ENCODE results near the gene EEFSEC. TPM values are rescaled to one million over a fixed set of nuclear protein-coding genes. Genes with fewer than 3 reads are reported as not detected.

The EEFSEC gene
- total RNA-seq, 1 donor from 2014 or later, result 6.1 TPM

DNA sequence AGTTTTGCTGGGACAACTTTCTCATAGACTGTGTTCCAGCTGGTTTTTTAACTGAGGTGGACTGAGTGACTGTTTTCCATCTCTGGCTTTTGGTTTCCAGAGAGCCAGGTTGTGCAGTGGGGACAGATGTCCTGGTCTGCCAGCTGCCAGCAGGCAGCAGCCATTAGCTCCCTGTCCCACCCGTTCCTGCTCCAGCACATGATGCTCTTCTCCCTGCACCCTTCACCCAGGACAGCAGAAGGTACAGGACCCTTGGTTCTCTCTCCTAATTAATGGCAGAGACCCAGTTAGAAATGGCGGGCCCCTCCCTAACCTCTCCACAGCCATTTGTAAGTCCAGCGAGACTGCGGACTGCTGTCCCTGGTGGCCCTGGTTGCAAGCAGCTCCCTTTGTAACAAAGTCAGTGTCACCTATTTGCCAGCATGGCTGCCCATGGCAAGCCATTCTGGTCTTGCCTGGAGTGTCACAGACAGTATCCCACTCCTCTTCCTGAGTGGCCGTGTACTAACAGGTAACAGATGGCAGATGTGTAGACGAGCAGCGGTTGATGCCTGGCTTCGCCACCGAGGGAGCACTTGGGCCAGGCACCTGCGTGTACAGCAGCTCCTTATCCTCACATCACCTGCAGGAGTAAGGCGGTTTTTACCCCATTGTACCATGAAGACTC is 165.1 kb downstream of the EEFSEC start:
- no peaks in the 10 kb centered on the region for H3K9me3 ChIP-seq (ENCODE audit: insufficient read depth, low read depth, low read length)
- Mint-ChIP-seq H3K4me3 (ENCODE audit: unreplicated experiment) (no peak overlapping the region), H3K9me3 (ENCODE audit: unreplicated experiment) (no peaks in the 10 kb centered on the region), H3K27ac (ENCODE audit: unreplicated experiment) (no peak overlapping the region), H3K36me3 (ENCODE audit: low read depth, unreplicated experiment) (peaks cover 2% of the 10 kb centered on the region), H3K27me3 (ENCODE audit: low read depth, unreplicated experiment) (peaks cover 18% of the 10 kb centered on the region), H3K4me1 (ENCODE audit: low read depth, unreplicated experiment) (peaks cover 3% of the 10 kb centered on the region)
- H3K27me3 ChIP-seq (ENCODE audit: insufficient read depth, low read length), result no peaks in the 10 kb centered on the region
- H3K79me2 ChIP-seq (ENCODE audit: insufficient read depth, low read length), result no peaks in the 10 kb centered on the region
- DNase-seq (ENCODE audit: low read depth) (no peak), FAIRE-seq (no peak)
- H3K9ac ChIP-seq (ENCODE audit: low read length), result no peak overlapping the region
- no peak overlapping the region for H3K4me3 ChIP-seq (ENCODE audit: insufficient read depth, low read depth, low read length)
- H4K20me1 ChIP-seq (ENCODE audit: insufficient read depth, low read length), result peaks cover 6% of the 10 kb centered on the region
- H3K36me3 ChIP-seq (ENCODE audit: insufficient read depth, low read length), result no peaks in the 10 kb centered on the region
- TF ChIP-seq EZH2 (IDR thresholded peaks at IDR 0.05; ENCODE audit: insufficient read depth, low read length), result no peak
- TF ChIP-seq, protein P1, sequence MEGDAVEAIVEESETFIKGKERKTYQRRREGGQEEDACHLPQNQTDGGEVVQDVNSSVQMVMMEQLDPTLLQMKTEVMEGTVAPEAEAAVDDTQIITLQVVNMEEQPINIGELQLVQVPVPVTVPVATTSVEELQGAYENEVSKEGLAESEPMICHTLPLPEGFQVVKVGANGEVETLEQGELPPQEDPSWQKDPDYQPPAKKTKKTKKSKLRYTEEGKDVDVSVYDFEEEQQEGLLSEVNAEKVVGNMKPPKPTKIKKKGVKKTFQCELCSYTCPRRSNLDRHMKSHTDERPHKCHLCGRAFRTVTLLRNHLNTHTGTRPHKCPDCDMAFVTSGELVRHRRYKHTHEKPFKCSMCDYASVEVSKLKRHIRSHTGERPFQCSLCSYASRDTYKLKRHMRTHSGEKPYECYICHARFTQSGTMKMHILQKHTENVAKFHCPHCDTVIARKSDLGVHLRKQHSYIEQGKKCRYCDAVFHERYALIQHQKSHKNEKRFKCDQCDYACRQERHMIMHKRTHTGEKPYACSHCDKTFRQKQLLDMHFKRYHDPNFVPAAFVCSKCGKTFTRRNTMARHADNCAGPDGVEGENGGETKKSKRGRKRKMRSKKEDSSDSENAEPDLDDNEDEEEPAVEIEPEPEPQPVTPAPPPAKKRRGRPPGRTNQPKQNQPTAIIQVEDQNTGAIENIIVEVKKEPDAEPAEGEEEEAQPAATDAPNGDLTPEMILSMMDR (IDR thresholded peaks at IDR 0.05; ENCODE audit: insufficient read depth, low read depth, low read length), result no peak
- H3K4me2 ChIP-seq (ENCODE audit: low read length), result no peak overlapping the region
- H2AFZ ChIP-seq (ENCODE audit: low read depth, low read length), result no peak overlapping the region
- no peaks in the 10 kb centered on the region for H3K4me1 ChIP-seq (ENCODE audit: insufficient read depth, low read length)
- H3K27ac ChIP-seq (ENCODE audit: low read depth, low read length), result no peak overlapping the region

DNA sequence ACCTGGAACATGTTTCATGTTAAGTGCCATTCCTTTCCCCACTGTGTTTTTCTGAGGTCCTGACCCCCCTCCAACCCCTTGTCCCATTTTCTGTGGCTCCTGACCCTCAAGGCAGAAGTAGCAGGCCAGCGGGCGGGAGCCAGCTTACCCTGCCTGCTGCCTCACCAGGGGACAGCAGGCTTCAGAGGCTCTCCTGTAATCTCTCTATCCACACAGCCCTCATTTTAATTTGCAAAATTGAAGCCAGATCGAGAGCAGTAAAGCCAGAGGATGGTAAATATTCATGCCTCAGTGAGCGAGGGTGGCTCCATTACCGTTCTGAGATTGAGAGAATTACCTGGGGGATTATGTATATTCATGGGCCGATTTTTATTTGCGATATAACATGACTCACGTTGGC is 165.8 kb downstream of the EEFSEC start:
- H3K36me3 Mint-ChIP-seq (ENCODE audit: low read depth, unreplicated experiment), result peaks cover 4% of the 10 kb centered on the region
- peaks cover 17% of the 10 kb centered on the region for H3K27me3 Mint-ChIP-seq (ENCODE audit: low read depth, unreplicated experiment)
- Histone ChIP-seq H3K4me2 (ENCODE audit: low read length) (no peak overlapping the region), H4K20me1 (ENCODE audit: insufficient read depth, low read length) (peaks cover 5% of the 10 kb centered on the region), H3K27me3 (ENCODE audit: insufficient read depth, low read length) (no peaks in the 10 kb centered on the region), H3K9me3 (ENCODE audit: insufficient read depth, low read depth, low read length) (no peaks in the 10 kb centered on the region), H3K4me3 (ENCODE audit: insufficient read depth, low read depth, low read length) (no peak overlapping the region), H3K27ac (ENCODE audit: low read depth, low read length) (no peak overlapping the region), H3K79me2 (ENCODE audit: insufficient read depth, low read length) (no peaks in the 10 kb centered on the region), H2AFZ (ENCODE audit: low read depth, low read length) (no peak overlapping the region), H3K36me3 (ENCODE audit: insufficient read depth, low read length) (no peaks in the 10 kb centered on the region), H3K4me1 (ENCODE audit: insufficient read depth, low read length) (no peaks in the 10 kb centered on the region), H3K9ac (ENCODE audit: low read length) (no peak overlapping the region)
- DNase-seq (ENCODE audit: low read depth) (no peak), FAIRE-seq (no peak)
- H3K4me1 Mint-ChIP-seq (ENCODE audit: low read depth, unreplicated experiment), result peaks cover 3% of the 10 kb centered on the region
- H3K27ac Mint-ChIP-seq (ENCODE audit: unreplicated experiment), result no peak overlapping the region
- TF ChIP-seq EZH2 (IDR thresholded peaks at IDR 0.05; ENCODE audit: insufficient read depth, low read length), result no peak
- TF ChIP-seq, protein P1 (IDR thresholded peaks at IDR 0.05; ENCODE audit: insufficient read depth, low read depth, low read length), result no peak
- H3K4me3 Mint-ChIP-seq (ENCODE audit: unreplicated experiment), result no peak overlapping the region
- no peaks in the 10 kb centered on the region for H3K9me3 Mint-ChIP-seq (ENCODE audit: unreplicated experiment)

DNA sequence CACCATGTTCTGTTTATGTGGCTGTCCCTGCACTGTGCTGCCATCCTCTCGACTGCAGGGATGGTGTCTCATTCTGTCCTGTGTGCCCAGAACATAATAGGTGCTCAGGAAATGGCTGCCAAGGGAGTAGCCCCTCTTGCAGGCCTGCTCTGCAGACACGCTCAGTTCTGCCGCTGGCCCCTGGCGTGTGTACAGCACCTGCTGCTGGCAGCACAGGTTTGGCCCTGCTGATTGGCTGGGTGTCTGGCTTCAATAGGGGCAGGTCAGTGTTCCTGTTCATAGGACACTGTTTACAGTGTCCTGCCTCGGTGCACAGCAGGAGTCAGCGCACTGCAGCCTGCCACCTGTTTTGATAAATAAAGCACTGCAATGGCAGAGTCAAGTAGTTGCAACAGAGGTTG is 166.5 kb downstream of the EEFSEC start:
- Mint-ChIP-seq H3K27me3 (ENCODE audit: low read depth, unreplicated experiment) (peaks cover 20% of the 10 kb centered on the region), H3K36me3 (ENCODE audit: low read depth, unreplicated experiment) (peaks cover 4% of the 10 kb centered on the region), H3K4me3 (ENCODE audit: unreplicated experiment) (no peak overlapping the region), H3K27ac (ENCODE audit: unreplicated experiment) (no peak overlapping the region), H3K4me1 (ENCODE audit: low read depth, unreplicated experiment) (peaks cover 3% of the 10 kb centered on the region), H3K9me3 (ENCODE audit: unreplicated experiment) (no peaks in the 10 kb centered on the region)
- no peaks in the 10 kb centered on the region for H3K36me3 ChIP-seq (ENCODE audit: insufficient read depth, low read length)
- no peaks in the 10 kb centered on the region for H3K9me3 ChIP-seq (ENCODE audit: insufficient read depth, low read depth, low read length)
- DNase-seq (ENCODE audit: low read depth) (no peak), FAIRE-seq (no peak)
- no peak overlapping the region for H3K4me3 ChIP-seq (ENCODE audit: insufficient read depth, low read depth, low read length)
- H3K27me3 ChIP-seq (ENCODE audit: insufficient read depth, low read length), result no peaks in the 10 kb centered on the region
- H2AFZ ChIP-seq (ENCODE audit: low read depth, low read length), result no peak overlapping the region
- no peak overlapping the region for H3K27ac ChIP-seq (ENCODE audit: low read depth, low read length)
- TF ChIP-seq, protein P1 (IDR thresholded peaks at IDR 0.05; ENCODE audit: insufficient read depth, low read depth, low read length), result no peak
- no peak for TF ChIP-seq EZH2 (IDR thresholded peaks at IDR 0.05; ENCODE audit: insufficient read depth, low read length)
- H3K4me2 ChIP-seq (ENCODE audit: low read length), result no peak overlapping the region
- H3K4me1 ChIP-seq (ENCODE audit: insufficient read depth, low read length), result no peaks in the 10 kb centered on the region
- no peaks in the 10 kb centered on the region for H3K79me2 ChIP-seq (ENCODE audit: insufficient read depth, low read length)
- peaks cover 5% of the 10 kb centered on the region for H4K20me1 ChIP-seq (ENCODE audit: insufficient read depth, low read length)
- H3K9ac ChIP-seq (ENCODE audit: low read length), result no peak overlapping the region
